Measurements from ENCODE around the gene SLCO1B1.
"Not testable (repeated sequence)": the region's sequence is repeated elsewhere in the genome, so short reads cannot be mapped to it uniquely, and the experiment has no call there.

SLCO1B1 gene

GRCh38 chr12:21130998-21131397, at the start of gene SLCO1B1:
SLCO1B1 (plus strand) TSS chr12:21131194; CDS start chr12:21141575, 10,381 bp downstream.
- no peak for DNase-seq (ENCODE audit: low spot score)

- DNase-seq (ENCODE audit: low spot score), result not testable (repeated sequence)
Measured at GRCh38 chr12:21084753-21085152, 46.2 kb upstream of the SLCO1B1 start.

- no peak for DNase-seq (ENCODE audit: low spot score)
Measured at GRCh38 chr12:21111732-21112131, 19.3 kb upstream of the SLCO1B1 start.

- DNase-seq (ENCODE audit: low spot score), result no peak
Measured at GRCh38 chr12:21113266-21113665, 17.7 kb upstream of the SLCO1B1 start.

GRCh38 chr12:21117995-21118394, 13.0 kb upstream of the SLCO1B1 start:
- no peak for DNase-seq (ENCODE audit: low spot score)

- no peak for DNase-seq (ENCODE audit: low spot score)
Measured at GRCh38 chr12:21118760-21119159, 12.2 kb upstream of the SLCO1B1 start.

- no peak for DNase-seq (ENCODE audit: low spot score)
Measured at GRCh38 chr12:21129351-21129750, 1.6 kb upstream of the SLCO1B1 start.

GRCh38 chr12:21129906-21130305, 1.1 kb upstream of the SLCO1B1 start:
- DNase-seq (ENCODE audit: low spot score), result no peak

GRCh38 chr12:21137318-21137999, 6.5 kb downstream of the SLCO1B1 start:
- DNase-seq (ENCODE audit: low spot score), result not testable (repeated sequence)

- no peak for DNase-seq (ENCODE audit: low spot score)
Measured at GRCh38 chr12:21138016-21138415, 7.0 kb downstream of the SLCO1B1 start.

GRCh38 chr12:21144309-21144708, 13.3 kb downstream of the SLCO1B1 start:
- no peak for DNase-seq (ENCODE audit: low spot score)

- DNase-seq (ENCODE audit: low spot score), result not testable (repeated sequence)
Measured at GRCh38 chr12:21149861-21150260, 18.9 kb downstream of the SLCO1B1 start.

GRCh38 chr12:21151184-21151583, 20.2 kb downstream of the SLCO1B1 start:
- DNase-seq (ENCODE audit: low spot score), result no peak

- no peak for DNase-seq (ENCODE audit: low spot score)
Measured at GRCh38 chr12:21155522-21156351, 24.7 kb downstream of the SLCO1B1 start.

GRCh38 chr12:21165048-21165447, 34.1 kb downstream of the SLCO1B1 start:
- no peak for DNase-seq (ENCODE audit: low spot score)

- peak; percentile 39 for DNase-seq (ENCODE audit: low spot score)
Measured at GRCh38 chr12:21169878-21170472, 39.0 kb downstream of the SLCO1B1 start.

- no peak for DNase-seq (ENCODE audit: low spot score)
Measured at GRCh38 chr12:21172079-21172478, 41.1 kb downstream of the SLCO1B1 start.

- no peak for DNase-seq (ENCODE audit: low spot score)
Measured at GRCh38 chr12:21183721-21184275, 52.8 kb downstream of the SLCO1B1 start.

GRCh38 chr12:21190016-21190415, 59.0 kb downstream of the SLCO1B1 start:
- DNase-seq (ENCODE audit: low spot score), result no peak

- not testable (repeated sequence) for DNase-seq (ENCODE audit: low spot score)
Measured at GRCh38 chr12:21214433-21214832, 83.4 kb downstream of the SLCO1B1 start.

GRCh38 chr12:21219206-21219605, 88.2 kb downstream of the SLCO1B1 start:
- no peak for DNase-seq (ENCODE audit: low spot score)

- DNase-seq (ENCODE audit: low spot score), result no peak
Measured at GRCh38 chr12:21220266-21220665, 89.3 kb downstream of the SLCO1B1 start.

GRCh38 chr12:21221072-21221471, 90.1 kb downstream of the SLCO1B1 start:
- no peak for DNase-seq (ENCODE audit: low spot score)

Measured in GM03348 (cell line).